Epidermal melanocyte (primary cell): Measurements from ENCODE around the gene SEC16A.
"Not testable (repeated sequence)": the region's sequence is repeated elsewhere in the genome, so short reads cannot be mapped to it uniquely, and the experiment has no call there.

ENCODE experiments used
- DNase-seq: peaks from one replicate; pipeline ENCODE4 v3.0.0; 2011; ENCODE audit warnings: low spot score; ENCODE audit not compliant: insufficient read length

Gene SEC16A

DNA sequence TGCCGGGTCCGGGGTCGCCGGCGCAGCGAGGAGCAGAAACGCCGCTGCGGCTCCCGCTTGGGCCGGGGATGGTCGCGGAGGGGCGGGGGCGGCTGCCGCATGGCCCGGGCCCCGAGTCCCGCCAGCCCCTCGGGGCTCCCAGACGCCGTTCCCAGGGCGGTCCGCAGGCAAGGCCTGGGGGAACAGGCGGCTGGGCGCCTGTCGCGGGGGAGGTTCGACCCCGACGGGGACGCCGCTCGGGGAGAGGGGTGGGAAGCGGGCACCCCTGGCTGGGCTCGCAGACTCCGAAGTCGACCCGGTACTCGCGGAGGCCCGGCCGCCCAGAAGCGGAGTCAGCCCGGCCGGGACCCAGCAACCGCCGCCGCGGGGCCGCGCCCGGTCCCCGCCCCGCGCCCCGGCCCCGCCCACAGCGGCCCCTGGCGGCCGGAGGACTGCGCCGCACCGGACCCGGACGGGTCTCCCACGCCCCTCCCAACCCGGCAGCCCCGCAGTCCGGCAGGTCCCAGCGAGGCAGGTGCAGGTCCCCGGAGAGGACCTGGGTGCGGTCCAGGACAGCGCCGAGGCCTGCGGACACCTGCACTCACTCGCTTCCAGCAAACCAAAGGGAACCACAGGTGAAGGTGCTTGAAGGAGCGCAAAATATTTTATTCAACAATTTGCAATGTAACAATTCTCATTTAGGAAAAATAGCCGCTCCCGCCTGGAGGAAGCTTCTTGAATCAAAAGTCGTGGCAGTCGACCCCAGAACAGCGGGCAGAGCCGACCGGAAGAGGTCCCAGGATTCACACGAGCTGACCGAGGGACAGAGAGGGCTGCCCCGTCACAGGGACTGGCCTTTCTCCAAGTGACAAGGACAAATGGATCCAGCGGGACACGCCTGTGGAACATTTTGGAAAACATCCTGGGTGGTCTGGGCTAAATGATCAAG is 43.1 kb downstream of the SEC16A start, which contains the start of gene INPP5E:
TSS of gene INPP5E (minus strand) at position 365 of the 928 bp plus-strand sequence. CDS start 426 bp downstream, outside the sequence.
- peak; percentile 94 for DNase-seq

DNA sequence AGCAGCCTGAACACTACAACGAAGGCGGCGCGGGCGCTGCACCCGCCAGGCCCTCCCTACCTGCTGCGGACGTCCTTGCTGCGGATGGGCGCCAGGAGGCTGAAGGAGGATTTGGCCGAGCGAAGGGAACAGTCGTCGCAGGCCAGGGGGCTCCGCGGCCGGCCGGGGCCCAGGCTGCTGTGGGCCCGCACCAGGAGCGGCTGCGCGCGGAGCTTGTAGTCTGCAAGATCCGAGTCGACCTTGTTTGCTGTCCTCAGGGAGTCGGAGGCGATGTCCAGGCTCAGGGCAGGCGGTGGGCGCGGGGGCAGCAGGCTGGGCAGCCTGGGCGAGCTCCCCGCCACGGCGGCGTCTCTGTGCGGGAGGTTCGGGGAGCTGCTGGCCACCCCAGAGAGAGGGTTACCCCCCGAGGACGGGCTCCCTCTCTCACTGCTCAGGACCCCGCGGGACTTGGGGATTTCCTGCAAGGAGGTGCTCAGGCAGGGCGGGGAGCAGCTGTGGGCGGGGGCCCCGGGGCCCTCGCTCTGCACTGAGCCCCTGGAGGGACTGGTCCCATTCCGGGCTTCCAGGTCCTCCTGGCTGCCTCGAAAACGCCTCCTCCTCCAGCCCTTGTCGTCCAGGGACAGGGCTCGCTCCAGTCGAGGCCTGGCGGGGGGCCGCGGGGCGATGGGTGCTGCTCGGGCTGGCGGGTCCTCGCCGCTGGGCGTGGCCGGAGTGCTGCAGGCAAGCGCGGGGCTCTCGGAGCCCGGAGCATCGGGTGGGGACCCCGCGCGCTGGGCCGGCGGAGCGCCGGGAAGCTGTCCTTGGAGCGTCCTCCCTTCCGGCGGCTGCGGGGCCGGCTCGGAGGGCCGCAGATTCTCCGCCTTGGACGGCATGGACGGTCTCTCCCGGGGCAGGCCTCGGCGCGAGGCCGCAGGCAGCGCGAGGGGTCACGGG is 44.0 kb downstream of the SEC16A start:
- peak; percentile 46 for DNase-seq

DNA sequence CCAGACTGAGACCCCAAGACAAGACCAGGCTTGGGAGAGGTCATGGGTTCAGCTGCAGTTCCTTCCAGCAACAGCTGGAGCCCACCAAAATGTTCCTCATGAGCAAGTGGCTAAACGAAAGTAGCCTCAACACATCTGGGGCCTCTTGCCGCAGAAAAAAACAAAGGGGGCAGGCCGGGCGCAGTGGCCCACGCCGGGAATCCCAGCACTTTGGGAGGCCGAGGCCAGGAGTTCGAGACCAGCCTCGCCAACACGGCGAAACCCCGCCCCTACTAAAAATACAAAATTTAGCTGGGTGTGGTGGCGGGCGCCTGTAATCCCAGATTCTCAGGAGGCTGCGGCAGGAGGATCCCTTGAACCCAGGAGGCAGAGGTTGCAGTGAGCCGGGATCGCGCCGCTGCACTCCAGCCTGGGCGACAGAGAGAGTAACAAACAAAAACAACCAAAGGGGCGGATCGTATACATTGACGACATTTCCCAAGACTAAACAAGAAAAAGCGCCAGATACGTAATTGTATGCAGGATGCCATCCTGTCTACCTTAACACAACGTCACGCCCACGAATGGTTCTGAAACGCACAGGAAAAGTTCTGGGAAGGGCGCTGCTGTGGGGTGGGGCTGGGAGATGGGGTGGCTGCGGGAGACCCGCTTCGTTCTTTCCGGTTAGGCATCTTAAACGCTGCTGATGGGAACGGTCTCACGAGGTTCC is 44.8 kb downstream of the SEC16A start:
- no peak for DNase-seq

DNA sequence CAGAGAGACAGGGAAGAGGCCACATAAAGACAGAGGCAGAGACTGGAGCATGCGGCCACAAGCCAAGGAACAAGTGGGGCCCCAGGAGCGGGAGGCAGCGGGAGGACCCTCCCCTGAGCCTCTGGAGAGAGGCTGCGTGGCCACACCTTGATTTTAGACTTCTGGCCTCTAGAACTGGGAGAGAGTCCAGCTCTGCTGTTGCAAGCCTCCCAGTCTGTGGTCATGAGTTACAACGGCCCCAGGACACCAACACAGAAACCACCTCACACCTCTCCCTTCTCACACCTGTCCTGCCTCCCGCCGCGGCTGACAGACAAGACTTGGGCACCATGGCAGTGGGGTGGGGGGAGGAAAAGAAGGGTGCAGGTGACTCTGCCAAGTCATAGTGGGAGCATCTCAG is 45.4 kb downstream of the SEC16A start:
- DNase-seq, result no peak

DNA sequence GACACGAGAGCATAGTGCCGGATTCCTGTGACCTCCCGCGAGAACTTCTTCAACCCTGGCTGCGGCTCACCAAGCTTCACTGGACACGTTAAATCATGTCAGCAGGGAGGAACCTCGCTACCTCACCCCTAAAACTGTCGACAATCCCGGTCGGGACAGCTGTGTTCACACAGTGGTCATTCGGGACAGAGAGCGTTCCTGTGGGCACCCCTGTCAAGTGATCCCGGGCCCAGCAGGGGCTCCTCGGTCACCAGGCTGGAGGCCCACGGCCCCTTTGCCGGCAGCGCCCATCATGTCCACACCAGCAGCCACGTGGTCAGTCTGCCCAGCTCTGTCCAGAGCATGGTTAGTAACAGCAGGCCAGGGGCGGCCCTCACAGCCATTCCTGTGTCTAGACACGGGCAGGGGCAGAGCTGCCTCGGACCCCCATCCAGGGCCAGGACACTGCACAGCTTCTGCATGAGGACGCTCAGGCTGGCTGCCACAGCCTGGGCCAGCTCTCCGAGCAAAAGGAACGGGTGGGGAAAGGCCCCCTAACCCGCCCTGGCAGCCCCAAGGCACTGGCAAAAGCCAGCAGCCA is 46.7 kb downstream of the SEC16A start:
- no peak for DNase-seq

DNA sequence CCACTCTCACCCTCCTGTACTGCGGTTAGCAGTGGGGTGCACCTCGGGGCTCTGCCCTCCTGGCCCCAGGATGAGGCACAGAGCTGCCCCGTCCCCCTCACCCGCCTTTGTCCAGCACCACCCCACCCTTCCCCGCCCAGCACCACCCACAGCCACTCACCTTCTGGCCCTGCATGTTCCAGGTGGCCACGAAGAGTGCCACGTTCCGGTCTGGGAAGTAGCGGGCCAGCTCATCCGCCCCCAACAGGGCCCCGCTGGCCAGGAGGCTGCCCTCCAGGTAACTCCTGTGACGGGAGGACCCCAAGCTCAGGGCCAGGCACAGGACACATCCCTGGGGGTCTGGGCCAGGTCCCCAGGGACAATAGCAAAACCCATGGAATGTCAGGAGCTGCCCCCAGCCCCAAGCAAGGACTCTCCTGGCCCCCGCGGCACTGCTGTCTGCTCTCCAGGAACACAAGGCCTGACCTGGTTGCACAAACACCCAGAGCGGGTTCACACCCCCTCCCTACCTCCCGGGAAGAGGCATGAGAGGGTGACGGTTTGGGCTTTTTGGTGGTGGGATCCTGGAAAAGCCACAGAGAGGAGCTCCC is 48.2 kb downstream of the SEC16A start:
- DNase-seq, result no peak

DNA sequence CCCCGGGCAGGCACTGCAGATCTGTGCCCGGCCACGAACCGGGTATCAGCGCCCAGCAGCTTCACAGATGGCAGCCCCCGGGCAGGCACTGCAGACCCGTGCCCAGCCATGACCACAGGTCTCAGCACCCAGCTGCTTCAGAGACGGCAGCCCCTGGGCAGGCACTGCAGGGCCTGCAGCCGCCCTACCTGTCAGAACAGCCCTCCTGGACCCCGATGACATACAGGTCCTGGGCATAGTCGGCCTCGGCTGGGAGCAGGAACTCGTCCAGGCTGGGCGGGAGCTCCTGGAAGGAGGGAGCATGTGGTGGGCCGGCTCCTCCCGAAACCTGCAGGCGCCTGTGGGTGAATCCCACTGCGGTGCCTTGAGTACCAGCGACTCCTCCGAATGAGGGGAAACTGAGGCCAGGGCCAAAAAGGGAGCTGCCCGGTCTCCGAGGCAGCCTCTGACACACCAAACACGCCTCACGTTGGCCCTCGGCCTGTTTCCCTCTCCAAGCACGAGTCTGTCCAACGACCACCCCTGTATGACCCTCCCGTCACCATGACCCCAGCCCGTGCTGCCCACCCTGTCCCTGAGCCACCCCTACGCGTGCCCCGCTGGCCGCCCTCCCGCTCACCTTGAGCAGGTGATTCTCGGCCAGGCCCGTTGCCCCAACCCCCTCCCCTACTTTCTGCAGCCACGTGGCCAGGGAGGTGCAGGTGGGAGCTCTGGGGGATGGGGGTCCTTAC is 48.8 kb downstream of the SEC16A start:
- DNase-seq, result no peak

DNA sequence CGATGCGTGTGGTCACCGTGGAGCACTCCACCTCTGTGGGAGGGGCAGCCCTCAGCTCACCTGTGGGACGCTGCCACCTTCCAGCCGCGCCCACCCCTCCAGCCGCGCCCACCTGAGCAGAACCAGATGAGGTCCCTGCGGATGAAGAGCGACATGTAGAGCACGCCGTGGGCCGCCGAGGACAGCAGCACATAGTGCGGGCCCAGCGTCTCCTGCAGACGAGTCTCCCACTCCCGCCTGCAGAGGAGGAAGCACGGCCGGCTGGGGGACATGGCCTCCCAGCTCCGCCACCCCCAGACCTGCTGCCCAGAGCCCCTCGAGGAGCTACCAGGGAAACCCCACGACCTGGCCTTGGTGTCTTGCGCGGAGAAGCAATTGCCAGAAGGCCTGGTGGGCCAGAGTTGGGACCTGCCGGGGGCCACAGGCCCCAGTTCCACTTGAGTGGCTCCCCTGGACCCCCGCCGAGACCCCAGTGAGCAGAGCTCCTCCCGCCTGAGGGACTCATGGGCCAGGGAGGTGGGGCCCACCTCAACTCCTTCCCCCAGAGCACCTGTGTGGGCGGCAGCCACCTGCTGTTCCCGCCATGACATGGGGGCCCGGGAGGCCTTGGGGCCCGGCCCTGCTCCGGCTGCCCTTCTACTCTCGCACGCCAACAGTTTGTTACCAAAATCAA is 49.7 kb downstream of the SEC16A start:
- no peak for DNase-seq

DNA sequence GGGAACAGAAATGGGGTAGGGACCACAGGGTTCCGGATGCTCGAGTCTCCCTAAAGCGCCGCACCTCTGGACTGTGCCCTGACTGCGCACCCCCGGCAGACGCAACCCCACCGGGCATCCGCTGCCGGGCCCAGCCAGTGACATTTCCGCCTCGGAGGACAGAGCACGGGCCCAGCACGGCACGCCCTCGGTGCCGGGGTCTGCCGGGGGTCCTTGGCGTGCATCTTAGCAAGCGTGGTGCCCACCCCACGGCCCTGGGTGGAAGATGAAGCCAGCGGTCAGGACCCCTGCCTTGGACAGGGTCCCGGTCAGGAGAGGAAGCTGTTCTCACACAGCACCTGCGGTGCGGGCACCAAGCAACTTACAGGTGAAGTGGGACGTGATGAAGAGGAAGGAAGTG is 50.2 kb downstream of the SEC16A start:
- DNase-seq, result no peak

DNA sequence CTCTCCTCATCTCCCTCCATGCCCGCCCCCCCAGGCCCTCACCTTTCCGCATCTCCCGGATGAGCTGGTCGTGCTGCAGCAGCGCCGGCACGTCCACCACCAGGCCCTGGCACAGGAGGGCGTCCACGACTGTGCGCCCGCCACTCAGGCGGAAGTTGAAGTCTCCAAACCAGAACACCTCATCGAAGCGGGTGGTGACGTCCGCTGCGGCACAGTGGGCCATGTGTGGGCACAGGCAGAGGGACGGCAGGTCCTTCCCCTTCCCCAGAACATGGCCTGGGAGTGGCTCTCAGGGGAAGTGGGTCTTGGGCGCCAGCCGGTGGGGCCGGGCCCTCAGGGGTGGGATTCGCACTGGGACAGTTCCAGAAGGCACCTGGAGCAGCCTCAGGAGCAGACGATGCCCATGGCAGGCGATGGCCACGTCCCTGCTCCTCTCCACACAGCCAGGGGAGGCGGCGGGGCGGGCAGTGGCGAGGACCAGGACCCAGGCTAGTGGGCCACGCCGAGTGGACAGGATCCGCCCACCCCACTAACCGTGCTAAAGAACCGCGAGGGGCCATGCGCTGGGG is 51.0 kb downstream of the SEC16A start:
- no peak for DNase-seq

DNA sequence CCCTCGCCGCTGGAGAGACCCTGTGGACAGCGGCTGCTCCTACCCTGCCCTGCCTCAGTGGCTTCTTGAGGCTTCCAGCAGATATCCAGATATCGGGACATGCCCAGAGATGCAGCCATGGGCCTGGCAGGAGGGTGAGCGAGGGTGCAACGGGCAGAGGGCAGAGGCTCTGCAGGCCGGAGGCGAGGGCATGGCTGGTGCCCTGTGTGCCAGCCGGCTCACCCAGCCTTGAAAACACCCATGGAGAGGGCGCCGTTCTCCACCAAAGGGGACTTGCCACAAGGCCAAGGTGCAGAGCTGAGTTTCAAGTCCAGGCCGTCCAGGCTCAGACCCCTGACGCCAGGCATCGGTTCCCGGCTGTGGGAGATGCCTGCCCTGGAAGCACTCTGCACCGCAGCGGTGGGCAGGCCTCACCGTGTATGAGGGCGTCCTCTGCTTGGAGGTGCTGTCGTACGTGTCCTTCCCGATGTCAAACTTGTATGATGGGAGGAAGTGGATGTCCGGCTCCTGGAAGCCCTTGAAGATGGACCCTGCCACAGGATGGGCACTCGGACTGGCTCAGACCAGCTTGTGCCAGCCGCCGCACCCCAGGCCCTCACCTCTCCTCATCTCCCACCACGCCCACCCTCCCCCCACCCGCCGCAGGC is 52.1 kb downstream of the SEC16A start:
- DNase-seq, result no peak

DNA sequence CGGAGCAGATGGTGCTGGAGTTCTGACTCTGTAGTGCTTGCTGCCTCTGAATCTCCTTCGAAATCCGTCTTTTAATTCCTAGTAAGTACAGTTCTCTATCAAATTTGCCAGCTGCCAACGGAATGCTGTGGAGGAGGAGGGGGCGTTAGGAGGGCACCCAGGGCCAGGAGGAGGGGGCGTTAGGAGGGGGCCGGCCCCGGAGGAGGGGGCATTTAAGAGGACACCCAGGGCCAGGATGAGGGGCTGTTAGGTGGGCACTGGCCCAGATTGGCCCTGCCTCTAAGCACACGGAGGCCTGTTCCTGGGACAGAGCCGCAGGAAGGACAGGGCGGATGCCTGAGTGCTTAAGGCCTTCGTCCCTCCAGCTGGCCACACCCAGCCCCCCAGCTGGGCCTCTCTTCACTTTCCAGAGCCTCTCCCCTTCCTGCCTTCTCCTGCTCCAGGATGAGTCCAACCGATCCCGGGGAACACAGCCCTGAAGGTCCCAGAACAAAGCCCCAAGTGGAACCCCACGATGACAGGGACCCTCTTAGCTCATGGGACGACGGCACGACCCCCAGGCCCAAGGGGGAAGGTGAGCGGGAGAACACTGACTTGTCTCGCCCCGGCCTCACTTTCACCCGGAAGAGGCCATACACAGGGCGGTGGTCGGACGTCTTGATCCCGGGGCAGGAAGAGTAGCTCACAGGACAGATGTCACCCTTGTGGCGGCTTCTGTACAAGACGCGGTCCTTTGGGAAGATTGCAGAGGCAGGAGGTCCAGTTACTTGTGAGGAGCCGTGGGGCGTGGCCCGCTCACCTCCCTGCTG is 53.0 kb downstream of the SEC16A start:
- DNase-seq, result no peak

DNA sequence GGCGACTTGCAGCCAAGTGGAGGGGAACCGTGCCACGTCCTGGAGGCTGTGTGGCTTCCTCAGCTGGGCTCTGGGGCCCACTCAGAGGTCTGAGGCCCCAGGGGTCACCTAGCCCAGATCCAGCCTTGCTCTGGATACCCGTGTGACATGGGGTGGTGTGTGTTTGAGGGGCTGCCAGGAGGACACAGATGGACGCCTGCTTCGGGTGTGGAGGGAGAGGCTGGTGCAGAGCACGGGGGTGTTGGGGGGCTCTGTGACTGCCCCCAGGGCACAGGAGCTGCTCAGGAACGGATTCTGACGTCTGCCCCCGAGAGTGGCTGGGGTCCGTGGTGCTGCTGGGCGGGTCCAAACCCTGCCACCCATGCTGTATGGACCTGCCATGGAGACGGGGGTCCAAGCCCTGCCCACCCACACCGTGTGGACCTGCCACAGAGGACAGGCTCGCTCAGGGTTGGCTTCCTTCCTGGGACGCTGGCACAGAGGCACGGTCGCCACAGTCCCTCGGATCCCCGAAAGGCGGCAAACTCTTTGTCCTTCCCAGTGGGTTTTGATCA is 53.7 kb downstream of the SEC16A start:
- no peak for DNase-seq

DNA sequence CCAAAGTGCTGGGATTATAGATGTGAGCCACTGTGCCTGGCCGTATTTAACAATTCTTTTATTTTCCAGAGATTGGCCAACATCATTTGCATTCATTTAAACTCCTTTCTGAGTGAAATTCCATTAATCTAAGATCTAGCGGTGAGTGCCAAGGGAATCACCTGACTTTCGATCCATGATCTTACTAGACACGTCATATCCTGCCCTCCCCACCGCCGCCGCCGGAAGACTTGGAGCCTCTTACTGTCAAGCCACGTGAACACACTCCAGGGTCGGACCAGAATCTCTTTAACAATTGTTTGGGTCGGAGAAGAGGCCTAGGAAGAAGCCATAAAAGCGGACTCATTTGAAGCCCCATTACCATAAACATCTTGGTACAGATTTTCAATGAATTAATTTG is 56.1 kb downstream of the SEC16A start:
- DNase-seq, result no peak

DNA sequence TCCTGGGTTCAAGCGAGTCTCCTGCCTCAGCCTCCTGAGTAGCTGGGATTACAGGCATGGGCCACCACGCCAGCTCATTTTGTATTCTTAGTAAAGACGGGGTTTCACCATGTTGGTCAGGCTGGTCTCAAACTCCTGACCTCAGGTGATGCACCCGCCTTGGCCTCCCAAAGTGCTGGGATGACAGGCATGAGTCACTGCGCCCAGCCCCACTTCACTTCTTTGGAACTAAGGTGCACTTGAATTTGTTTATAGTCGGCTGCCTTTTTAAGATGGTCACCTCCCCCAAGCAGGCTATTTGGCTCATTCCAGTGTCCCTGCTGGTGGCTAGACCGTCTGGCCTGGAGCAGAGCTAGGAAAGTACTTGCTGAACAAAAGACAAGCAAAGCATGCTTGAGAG is 57.5 kb downstream of the SEC16A start:
- DNase-seq, result not testable (repeated sequence)

DNA sequence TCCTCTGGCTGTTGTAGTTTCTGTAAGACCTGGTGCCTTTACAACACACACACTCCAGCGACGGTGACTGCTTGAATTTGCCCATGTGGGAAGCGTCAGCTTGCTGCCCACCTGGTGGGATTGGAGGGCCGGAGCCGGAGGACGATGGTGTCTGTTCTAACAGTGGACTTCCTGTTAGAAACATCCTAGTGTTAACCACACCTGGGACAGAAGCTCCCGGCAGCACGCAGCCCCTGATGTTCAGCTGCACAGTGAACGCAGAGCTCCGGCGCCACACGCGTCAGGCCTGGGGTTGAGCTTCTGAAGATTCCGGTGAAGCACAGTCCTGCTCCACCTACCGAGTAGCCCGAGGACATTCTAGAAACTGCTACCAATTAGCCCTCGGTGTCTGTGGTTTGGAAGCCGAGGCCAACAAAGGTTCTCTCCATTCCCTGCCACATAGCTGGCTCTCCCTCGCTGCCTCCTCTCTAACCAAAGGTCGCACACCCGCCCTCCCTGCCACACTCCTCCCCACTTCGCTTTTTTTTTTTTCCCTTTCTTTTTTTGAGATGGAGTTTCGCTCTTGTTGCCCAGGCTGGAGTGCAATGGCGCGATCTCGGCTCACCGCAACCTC is 58.0 kb downstream of the SEC16A start:
- DNase-seq, result no peak
